HG03175 (cell line): Measurements from ENCODE around the gene FAM161B.
"Not testable (repeated sequence)": the region's sequence is repeated elsewhere in the genome, so short reads cannot be mapped to it uniquely, and the experiment has no call there.

Source experiments
- ATAC-seq: cut with Tn5 transposase; IDR thresholded peaks from one replicate; pipeline ENCODE4 v1.9.1; 2021; ENCODE audit warnings: mild to moderate bottlenecking, moderate library complexity; ENCODE audit not compliant: unreplicated experiment

The FAM161B gene

GRCh38 chr14:73949752-73950734 is at the start of gene FAM161B, which contains the start of gene COQ6:
FAM161B (minus strand) TSS chr14:73950094; CDS start chr14:73950026, 68 bp downstream.
COQ6 (plus strand) TSS chr14:73950302; CDS start chr14:73950333, 31 bp downstream.
- ATAC-seq = peak; percentile 86

GRCh38 chr14:73998726-73999125 is 48.8 kb upstream of the FAM161B start:
- ATAC-seq = no peak

GRCh38 chr14:73997944-73998447 is 48.1 kb upstream of the FAM161B start:
- no peak for ATAC-seq

- no peak for ATAC-seq
Measured at GRCh38 chr14:73997108-73997943, 47.4 kb upstream of the FAM161B start.

- no peak for ATAC-seq
Measured at GRCh38 chr14:73996731-73997107, 46.8 kb upstream of the FAM161B start.

- ATAC-seq = no peak
Measured at GRCh38 chr14:73995977-73996378, 46.1 kb upstream of the FAM161B start.

- ATAC-seq = not testable (repeated sequence)
Measured at GRCh38 chr14:73994926-73995325, 45.0 kb upstream of the FAM161B start.

- no peak for ATAC-seq
Measured at GRCh38 chr14:73991092-73991491, 41.2 kb upstream of the FAM161B start.

- not testable (repeated sequence) for ATAC-seq
Measured at GRCh38 chr14:73988656-73989055, 38.8 kb upstream of the FAM161B start.

GRCh38 chr14:73988065-73988464 is 38.2 kb upstream of the FAM161B start:
- ATAC-seq = no peak

GRCh38 chr14:73977896-73978295 is 28.0 kb upstream of the FAM161B start:
- no peak for ATAC-seq

GRCh38 chr14:73976125-73976524 is 26.2 kb upstream of the FAM161B start:
- no peak for ATAC-seq

- no peak for ATAC-seq
Measured at GRCh38 chr14:73973497-73973896, 23.6 kb upstream of the FAM161B start.

GRCh38 chr14:73968885-73969284 is 19.0 kb upstream of the FAM161B start:
- ATAC-seq = no peak

GRCh38 chr14:73965216-73965615 is 15.3 kb upstream of the FAM161B start:
- ATAC-seq = no peak

GRCh38 chr14:73961192-73961591 is 11.3 kb upstream of the FAM161B start:
- no peak for ATAC-seq

GRCh38 chr14:73958591-73958990 is 8.7 kb upstream of the FAM161B start:
- ATAC-seq = no peak

GRCh38 chr14:73955674-73956073 is 5.8 kb upstream of the FAM161B start:
- ATAC-seq = no peak

- ATAC-seq = no peak
Measured at GRCh38 chr14:73953731-73954130, 3.8 kb upstream of the FAM161B start.

- no peak for ATAC-seq
Measured at GRCh38 chr14:73945159-73945670, 4.7 kb downstream of the FAM161B start.
